Stimulated activated CD4-positive, alpha-beta T cell treated with anti-CD3 and anti-CD28 coated beads, Interleukin-15, amount 100 ng/mL, for 1 hour (primary cell): ENCODE results near the gene SEC31A.
"Not testable (repeated sequence)": the region's sequence is repeated elsewhere in the genome, so short reads cannot be mapped to it uniquely, and the experiment has no call there.

Experiments
- DNase-seq, 2 donors: peaks; one replicate each; pipeline ENCODE4 v3.0.0-alpha.2; 2020; ENCODE audit warnings: low read depth in 1 of 2, low spot score in 1 of 2

Gene SEC31A

GRCh38 chr4:82850684-82851083 lies 40.3 kb downstream of the SEC31A start:
- no peak for DNase-seq

GRCh38 chr4:82848706-82849105 lies 42.2 kb downstream of the SEC31A start:
- DNase-seq, result no peak

GRCh38 chr4:82842593-82842992 lies 48.4 kb downstream of the SEC31A start:
- DNase-seq, result no peak

GRCh38 chr4:82839624-82840023 lies 51.3 kb downstream of the SEC31A start:
- no peak for DNase-seq

- no peak for DNase-seq
Observed at GRCh38 chr4:82833696-82834313, 57.1 kb downstream of the SEC31A start.

- not testable (repeated sequence) for DNase-seq
Observed at GRCh38 chr4:82833060-82833459, 57.9 kb downstream of the SEC31A start.

GRCh38 chr4:82825425-82825824 lies 65.5 kb downstream of the SEC31A start:
- no peak for DNase-seq

GRCh38 chr4:82823062-82823461 lies 67.9 kb downstream of the SEC31A start:
- DNase-seq, result no peak

GRCh38 chr4:82820689-82821088 lies 70.3 kb downstream of the SEC31A start:
- DNase-seq, result no peak

- DNase-seq, result no peak
Observed at GRCh38 chr4:82818664-82819662, 72.0 kb downstream of the SEC31A start.

- DNase-seq, result not testable (repeated sequence)
Observed at GRCh38 chr4:82816874-82817273, 74.1 kb downstream of the SEC31A start.

- no peak for DNase-seq
Observed at GRCh38 chr4:82814034-82814433, 76.9 kb downstream of the SEC31A start.

GRCh38 chr4:82811838-82812341 lies 79.1 kb downstream of the SEC31A start:
- no peak for DNase-seq

- no peak for DNase-seq
Observed at GRCh38 chr4:82811392-82811791, 79.6 kb downstream of the SEC31A start.

- DNase-seq, result no peak
Observed at GRCh38 chr4:82810176-82810575, 80.8 kb downstream of the SEC31A start.

- DNase-seq, result no peak
Observed at GRCh38 chr4:82809619-82810018, 81.3 kb downstream of the SEC31A start.

- DNase-seq, result no peak
Observed at GRCh38 chr4:82803746-82804145, 87.2 kb downstream of the SEC31A start.

GRCh38 chr4:82802911-82803310 lies 88.0 kb downstream of the SEC31A start:
- no peak for DNase-seq

- DNase-seq, result no peak
Observed at GRCh38 chr4:82801910-82802521, 88.9 kb downstream of the SEC31A start.

- no peak for DNase-seq
Observed at GRCh38 chr4:82799006-82799881, 91.7 kb downstream of the SEC31A start.
